ENCODE results near the gene PDXDC1.
"Not testable (repeated sequence)": the region's sequence is repeated elsewhere in the genome, so short reads cannot be mapped to it uniquely, and the experiment has no call there.

DNA sequence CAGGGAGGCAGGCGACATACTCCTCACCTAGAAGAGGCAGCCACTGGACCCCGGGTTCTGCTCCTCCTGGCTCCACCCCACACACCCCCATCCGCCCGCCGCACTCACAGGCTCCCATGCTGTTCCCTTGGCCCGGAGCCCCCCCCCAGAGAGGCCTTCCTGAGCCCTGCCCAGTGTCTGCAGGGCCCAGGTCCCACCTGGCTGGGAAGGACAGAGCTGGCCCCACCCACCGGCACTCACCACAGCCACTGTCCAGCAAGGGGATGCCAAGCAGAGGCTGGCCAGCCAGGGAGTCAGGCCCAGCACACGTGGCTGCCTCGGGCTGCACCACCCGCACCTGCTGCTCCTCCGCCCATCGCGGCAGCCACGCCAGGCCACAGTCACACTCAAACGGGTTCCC lies 162.7 kb downstream of the PDXDC1 start:
- TF ChIP-seq, protein P1, sequence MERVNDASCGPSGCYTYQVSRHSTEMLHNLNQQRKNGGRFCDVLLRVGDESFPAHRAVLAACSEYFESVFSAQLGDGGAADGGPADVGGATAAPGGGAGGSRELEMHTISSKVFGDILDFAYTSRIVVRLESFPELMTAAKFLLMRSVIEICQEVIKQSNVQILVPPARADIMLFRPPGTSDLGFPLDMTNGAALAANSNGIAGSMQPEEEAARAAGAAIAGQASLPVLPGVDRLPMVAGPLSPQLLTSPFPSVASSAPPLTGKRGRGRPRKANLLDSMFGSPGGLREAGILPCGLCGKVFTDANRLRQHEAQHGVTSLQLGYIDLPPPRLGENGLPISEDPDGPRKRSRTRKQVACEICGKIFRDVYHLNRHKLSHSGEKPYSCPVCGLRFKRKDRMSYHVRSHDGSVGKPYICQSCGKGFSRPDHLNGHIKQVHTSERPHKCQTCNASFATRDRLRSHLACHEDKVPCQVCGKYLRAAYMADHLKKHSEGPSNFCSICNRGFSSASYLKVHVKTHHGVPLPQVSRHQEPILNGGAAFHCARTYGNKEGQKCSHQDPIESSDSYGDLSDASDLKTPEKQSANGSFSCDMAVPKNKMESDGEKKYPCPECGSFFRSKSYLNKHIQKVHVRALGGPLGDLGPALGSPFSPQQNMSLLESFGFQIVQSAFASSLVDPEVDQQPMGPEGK (CRISPR knock-in tag; IDR thresholded peaks at IDR 0.05; ENCODE audit: borderline replicate concordance) = not testable (repeated sequence)
- not testable (repeated sequence) for TF ChIP-seq ZFP3 (CRISPR knock-in tag; IDR thresholded peaks at IDR 0.05); ARNTL (CRISPR knock-in tag; IDR thresholded peaks at IDR 0.05; ENCODE audit: borderline replicate concordance, low read depth); OSR1 (CRISPR knock-in tag; IDR thresholded peaks at IDR 0.05); TCF4 (CRISPR knock-in tag; IDR thresholded peaks at IDR 0.05; ENCODE audit: borderline replicate concordance); ISL1 (CRISPR knock-in tag; IDR thresholded peaks at IDR 0.05); ESRRG (CRISPR knock-in tag; IDR thresholded peaks at IDR 0.05); ZC3H10 (CRISPR knock-in tag; IDR thresholded peaks at IDR 0.05); ZNF565 (CRISPR knock-in tag; conservative IDR thresholded peaks at IDR 0.05; ENCODE audit: low read depth); SNAI2 (CRISPR knock-in tag; IDR thresholded peaks at IDR 0.05)
- TF ChIP-seq, protein P2, sequence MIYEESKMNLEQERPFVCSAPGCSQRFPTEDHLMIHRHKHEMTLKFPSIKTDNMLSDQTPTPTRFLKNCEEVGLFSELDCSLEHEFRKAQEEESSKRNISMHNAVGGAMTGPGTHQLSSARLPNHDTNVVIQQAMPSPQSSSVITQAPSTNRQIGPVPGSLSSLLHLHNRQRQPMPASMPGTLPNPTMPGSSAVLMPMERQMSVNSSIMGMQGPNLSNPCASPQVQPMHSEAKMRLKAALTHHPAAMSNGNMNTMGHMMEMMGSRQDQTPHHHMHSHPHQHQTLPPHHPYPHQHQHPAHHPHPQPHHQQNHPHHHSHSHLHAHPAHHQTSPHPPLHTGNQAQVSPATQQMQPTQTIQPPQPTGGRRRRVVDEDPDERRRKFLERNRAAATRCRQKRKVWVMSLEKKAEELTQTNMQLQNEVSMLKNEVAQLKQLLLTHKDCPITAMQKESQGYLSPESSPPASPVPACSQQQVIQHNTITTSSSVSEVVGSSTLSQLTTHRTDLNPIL (CRISPR knock-in tag; IDR thresholded peaks at IDR 0.05; ENCODE audit: low read depth) = not testable (repeated sequence)
- TF ChIP-seq, protein P3, sequence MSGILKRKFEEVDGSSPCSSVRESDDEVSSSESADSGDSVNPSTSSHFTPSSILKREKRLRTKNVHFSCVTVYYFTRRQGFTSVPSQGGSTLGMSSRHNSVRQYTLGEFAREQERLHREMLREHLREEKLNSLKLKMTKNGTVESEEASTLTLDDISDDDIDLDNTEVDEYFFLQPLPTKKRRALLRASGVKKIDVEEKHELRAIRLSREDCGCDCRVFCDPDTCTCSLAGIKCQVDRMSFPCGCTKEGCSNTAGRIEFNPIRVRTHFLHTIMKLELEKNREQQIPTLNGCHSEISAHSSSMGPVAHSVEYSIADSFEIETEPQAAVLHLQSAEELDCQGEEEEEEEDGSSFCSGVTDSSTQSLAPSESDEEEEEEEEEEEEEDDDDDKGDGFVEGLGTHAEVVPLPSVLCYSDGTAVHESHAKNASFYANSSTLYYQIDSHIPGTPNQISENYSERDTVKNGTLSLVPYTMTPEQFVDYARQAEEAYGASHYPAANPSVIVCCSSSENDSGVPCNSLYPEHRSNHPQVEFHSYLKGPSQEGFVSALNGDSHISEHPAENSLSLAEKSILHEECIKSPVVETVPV (CRISPR knock-in tag; IDR thresholded peaks at IDR 0.05) = not testable (repeated sequence)

Data from SK-N-SH treated with all-trans-retinoic acid at 6 μM for 48 hours (cell line).